SK-N-SH (cell line): ENCODE measurements around the gene PLEKHH1. TPM values are rescaled to one million over a fixed set of nuclear protein-coding genes. Genes with fewer than 3 reads are reported as not detected.

Experiments
- CTCF ChIA-PET: fragments of 300-600, 350-600 bp; formaldehyde crosslinking; extraction: SDS; loops from one replicate; lab custom pipeline; 2021; lab: Yijun Ruan, JAX
- POLR2A ChIA-PET: fragments of 350-600 bp; sonication (Branson Sonifier 250); formaldehyde crosslinking; extraction: SDS; loops from one replicate; lab custom pipeline; 2020; ENCODE audit warnings: antibody characterized with exemption, inconsistent platforms; lab: Yijun Ruan, JAX
- DNase-seq: peaks from one replicate; pipeline ENCODE4 v3.0.0; 2012
- H2AFZ ChIP-seq: fragments of 200-600 bp; sonication (generic); 2 replicates; pipeline ENCODE4 v1.8.1; 2016; ENCODE audit warnings: antibody characterized with exemption, mild to moderate bottlenecking, low read depth
- H3F3A ChIP-seq: fragments of 200-600 bp; sonication (generic); replicated peaks from 2 replicates; pipeline ENCODE3; 2016; ENCODE audit warnings: antibody characterized with exemption, mild to moderate bottlenecking; ENCODE audit not compliant: insufficient read depth
- H3K27ac ChIP-seq, 2 experiments: fragments of 200-500 bp in 1 of 2; fragments of 200-600 bp in 1 of 2; sonication (Bioruptor generic) in 1 of 2; sonication (generic), shearing (Covaris generic) in 1 of 2; 2 replicates each; pipeline versions ENCODE4 v1.5.1 to v1.6.1; 2014 to 2016; ENCODE audit warnings: low read depth in 2 of 2, inconsistent platforms in 1 of 2, low read length in 1 of 2, mild to moderate bottlenecking in 1 of 2, mixed read lengths in 1 of 2
- H3K27me3 ChIP-seq: fragments of 200-600 bp; sonication (generic), shearing (Covaris generic); 2 replicates; pipeline ENCODE4 v1.6.1; 2016; ENCODE audit warnings: mixed run types; ENCODE audit not compliant: insufficient read depth
- H3K36me3 ChIP-seq, 2 experiments: fragments of 200-500 bp in 1 of 2; fragments of 200-600 bp in 1 of 2; sonication (Bioruptor generic) in 1 of 2; sonication (generic) in 1 of 2; replicated peaks in 1 of 2; 2 replicates each; pipeline versions ENCODE3 to v1.5.1; 2014 to 2016; ENCODE audit warnings: low read length in 1 of 2, mild to moderate bottlenecking in 1 of 2; ENCODE audit not compliant: insufficient read depth in 2 of 2, control insufficient read depth in 1 of 2
- H3K4me1 ChIP-seq, 2 experiments: fragments of 200-500 bp in 1 of 2; fragments of 200-600 bp in 1 of 2; sonication (Bioruptor generic) in 1 of 2; sonication (generic), shearing (Covaris generic) in 1 of 2; 2 replicates each; pipeline versions ENCODE4 v1.5.1 to v1.6.1; 2014 to 2016; ENCODE audit warnings: low read depth in 1 of 2, low read length in 1 of 2, mixed run types in 1 of 2; ENCODE audit not compliant: insufficient read depth in 2 of 2, control insufficient read depth in 1 of 2
- H3K4me2 ChIP-seq: fragments of 200-600 bp; sonication (generic), shearing (Covaris generic); 2 replicates; pipeline ENCODE4 v1.6.1; 2017; ENCODE audit warnings: mixed run types
- H3K4me3 ChIP-seq, 2 experiments: fragments of 200-500 bp in 1 of 2; fragments of 200-600 bp in 1 of 2; sonication (Bioruptor generic) in 1 of 2; sonication (generic), shearing (Covaris generic) in 1 of 2; 2 replicates each; pipeline versions ENCODE4 v1.5.1 to v1.8.1; 2014 to 2016; ENCODE audit warnings: low read depth in 2 of 2, inconsistent platforms in 1 of 2, low read length in 1 of 2, mild to moderate bottlenecking in 1 of 2, mixed read lengths in 1 of 2, moderate library complexity in 1 of 2
- H3K79me2 ChIP-seq: fragments of 200-600 bp; sonication (generic); 2 replicates; pipeline ENCODE4 v1.8.1; 2017; ENCODE audit warnings: mild to moderate bottlenecking; ENCODE audit not compliant: insufficient read depth
- H3K9ac ChIP-seq: fragments of 200-600 bp; sonication (generic); 2 replicates; pipeline ENCODE4 v1.6.1; 2017; ENCODE audit warnings: mixed run types
- H3K9me2 ChIP-seq: fragments of 200-600 bp; sonication (generic); 2 replicates; pipeline ENCODE4 v1.6.1; 2017; ENCODE audit warnings: mixed run types
- H3K9me3 ChIP-seq: fragments of 200-600 bp; sonication (generic); 2 replicates; pipeline ENCODE4 v1.6.1; 2017; ENCODE audit warnings: mixed run types, mild to moderate bottlenecking, moderate library complexity
- H4K20me1 ChIP-seq: fragments of 200-600 bp; sonication (generic); 2 replicates; pipeline ENCODE4 v1.6.1; 2017; ENCODE audit warnings: mild to moderate bottlenecking, mixed run types; ENCODE audit not compliant: insufficient read depth
- CHD2 ChIP-seq: fragments of 150-350 bp; IDR thresholded peaks from 2 replicates; pipeline ENCODE4 v1.6.1; 2018; ENCODE audit warnings: low read length; ENCODE audit not compliant: partially characterized antibody
- EZH2phosphoT487 ChIP-seq: fragments of 200-600 bp; sonication (generic); IDR thresholded peaks from 2 replicates; pipeline ENCODE4 v1.6.1; 2017; ENCODE audit warnings: low read depth, mixed run types, mild to moderate bottlenecking, antibody characterized with exemption, moderate library complexity, borderline replicate concordance
- FOSL2 ChIP-seq: IDR thresholded peaks from 2 replicates; pipeline ENCODE4 v1.4.0; 2012; ENCODE audit warnings: low read depth, mild to moderate bottlenecking, moderate library complexity, borderline replicate concordance
- FOXM1 ChIP-seq: IDR thresholded peaks from 2 replicates; pipeline ENCODE4 v1.4.0; 2012; ENCODE audit warnings: low read depth, mild to moderate bottlenecking
- GABPA ChIP-seq: IDR thresholded peaks from 2 replicates; pipeline ENCODE4 v1.4.0; 2012; ENCODE audit warnings: low read depth, mild to moderate bottlenecking
- GATA2 ChIP-seq: sonication (generic); formaldehyde crosslinking; IDR thresholded peaks from 2 replicates; pipeline ENCODE4 v1.5.0; 2020; ENCODE audit warnings: mild to moderate bottlenecking, missing genetic modification reagents
- NRF1 ChIP-seq: IDR thresholded peaks from 2 replicates; pipeline ENCODE4 v1.6.1; 2012; ENCODE audit warnings: low read depth, mild to moderate bottlenecking, low read length
- RAD21 ChIP-seq: IDR thresholded peaks from 2 replicates; pipeline ENCODE4 v1.6.1; 2012; ENCODE audit warnings: mild to moderate bottlenecking, low read length
- TEAD4 ChIP-seq: IDR thresholded peaks from 2 replicates; pipeline ENCODE4 v1.4.0; 2012; ENCODE audit warnings: mild to moderate bottlenecking, borderline replicate concordance; ENCODE audit not compliant: insufficient read depth
- WGBS: methylation state at CpG from one replicate; pipeline ENCODE4 v1.1.6; 2017; ENCODE audit warnings: low lambda C conversion rate; 5-methylcytosine and 5-hydroxymethylcytosine counted together
- polyA plus RNA-seq, 3 experiments: library from polyadenylated mRNA; depleted of rRNA; stranded (reverse); fragments of >200 nt; gene quantifications; 2 replicates each; pipeline ENCODE4 v1.2.3, GENCODE V29; 2012
- TF ChIP-seq, protein P1 (sequence below): IDR thresholded peaks from 2 replicates; pipeline ENCODE4 v1.4.0; 2012; ENCODE audit warnings: low read depth, borderline replicate concordance
- TF ChIP-seq, protein P2 (sequence below): IDR thresholded peaks from 2 replicates; pipeline ENCODE4 v1.6.1; 2012; ENCODE audit warnings: mild to moderate bottlenecking, low read depth, low read length, moderate library complexity
- TF ChIP-seq, protein P3 (sequence below): fragments of 200-600 bp; sonication (generic); IDR thresholded peaks from 2 replicates; pipeline ENCODE4 v1.6.1; 2017; ENCODE audit warnings: antibody characterized with exemption, mild to moderate bottlenecking, moderate library complexity

The PLEKHH1 gene
- polyA plus RNA-seq, 1 of the 3 experiments (the other 2 are of a cell fraction): 1.6 TPM

DNA sequence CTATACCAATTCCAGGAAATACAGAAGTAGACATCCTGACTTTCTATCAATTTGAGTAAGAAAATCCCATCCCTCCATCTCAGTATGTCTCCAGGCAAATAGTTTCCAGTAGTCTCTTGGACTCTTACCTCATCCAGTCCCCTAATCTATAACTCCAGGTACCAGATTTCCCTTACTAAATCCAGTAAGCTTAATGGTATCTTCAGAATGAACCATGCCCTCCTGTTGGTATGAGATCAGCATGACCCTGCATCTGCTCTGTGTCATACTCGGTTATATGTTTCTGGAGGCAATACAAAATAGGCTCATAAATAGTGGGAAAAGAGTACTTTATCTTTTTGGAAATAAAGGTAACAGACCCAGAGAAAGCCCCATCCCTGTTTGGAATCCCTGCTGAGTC, 48.6 kb downstream of the PLEKHH1 start:
- WGBS: 100% methylated on average over 1 of the region's 1 CpG
- POLR2A ChIA-PET: no interaction called here
- Histone ChIP-seq H3K36me3 (no peaks in the 10 kb centered on the region), H3K4me1 (no peaks in the 10 kb centered on the region), H3K4me3 (no peak overlapping the region), H3K9ac (no peak overlapping the region), H2AFZ (no peak overlapping the region), H3K9me3 (no peaks in the 10 kb centered on the region), H3K27me3 (no peaks in the 10 kb centered on the region), H3K27ac (no peak overlapping the region), H3F3A (no peaks in the 10 kb centered on the region), H3K4me2 (no peak overlapping the region), H3K79me2 (no peaks in the 10 kb centered on the region), H4K20me1 (no peaks in the 10 kb centered on the region), H3K9me2 (no peaks in the 10 kb centered on the region)
- DNase-seq: no peak
- no peak for TF ChIP-seq FOXM1
- TF ChIP-seq EZH2phosphoT487: no peak
- no peak for TF ChIP-seq GATA2 (CRISPR knock-in tag)
- TF ChIP-seq FOSL2: no peak
- no peak for TF ChIP-seq CHD2
- TF ChIP-seq, protein P1, sequence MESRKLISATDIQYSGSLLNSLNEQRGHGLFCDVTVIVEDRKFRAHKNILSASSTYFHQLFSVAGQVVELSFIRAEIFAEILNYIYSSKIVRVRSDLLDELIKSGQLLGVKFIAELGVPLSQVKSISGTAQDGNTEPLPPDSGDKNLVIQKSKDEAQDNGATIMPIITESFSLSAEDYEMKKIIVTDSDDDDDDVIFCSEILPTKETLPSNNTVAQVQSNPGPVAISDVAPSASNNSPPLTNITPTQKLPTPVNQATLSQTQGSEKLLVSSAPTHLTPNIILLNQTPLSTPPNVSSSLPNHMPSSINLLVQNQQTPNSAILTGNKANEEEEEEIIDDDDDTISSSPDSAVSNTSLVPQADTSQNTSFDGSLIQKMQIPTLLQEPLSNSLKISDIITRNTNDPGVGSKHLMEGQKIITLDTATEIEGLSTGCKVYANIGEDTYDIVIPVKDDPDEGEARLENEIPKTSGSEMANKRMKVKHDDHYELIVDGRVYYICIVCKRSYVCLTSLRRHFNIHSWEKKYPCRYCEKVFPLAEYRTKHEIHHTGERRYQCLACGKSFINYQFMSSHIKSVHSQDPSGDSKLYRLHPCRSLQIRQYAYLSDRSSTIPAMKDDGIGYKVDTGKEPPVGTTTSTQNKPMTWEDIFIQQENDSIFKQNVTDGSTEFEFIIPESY: no peak
- TF ChIP-seq, protein P2, sequence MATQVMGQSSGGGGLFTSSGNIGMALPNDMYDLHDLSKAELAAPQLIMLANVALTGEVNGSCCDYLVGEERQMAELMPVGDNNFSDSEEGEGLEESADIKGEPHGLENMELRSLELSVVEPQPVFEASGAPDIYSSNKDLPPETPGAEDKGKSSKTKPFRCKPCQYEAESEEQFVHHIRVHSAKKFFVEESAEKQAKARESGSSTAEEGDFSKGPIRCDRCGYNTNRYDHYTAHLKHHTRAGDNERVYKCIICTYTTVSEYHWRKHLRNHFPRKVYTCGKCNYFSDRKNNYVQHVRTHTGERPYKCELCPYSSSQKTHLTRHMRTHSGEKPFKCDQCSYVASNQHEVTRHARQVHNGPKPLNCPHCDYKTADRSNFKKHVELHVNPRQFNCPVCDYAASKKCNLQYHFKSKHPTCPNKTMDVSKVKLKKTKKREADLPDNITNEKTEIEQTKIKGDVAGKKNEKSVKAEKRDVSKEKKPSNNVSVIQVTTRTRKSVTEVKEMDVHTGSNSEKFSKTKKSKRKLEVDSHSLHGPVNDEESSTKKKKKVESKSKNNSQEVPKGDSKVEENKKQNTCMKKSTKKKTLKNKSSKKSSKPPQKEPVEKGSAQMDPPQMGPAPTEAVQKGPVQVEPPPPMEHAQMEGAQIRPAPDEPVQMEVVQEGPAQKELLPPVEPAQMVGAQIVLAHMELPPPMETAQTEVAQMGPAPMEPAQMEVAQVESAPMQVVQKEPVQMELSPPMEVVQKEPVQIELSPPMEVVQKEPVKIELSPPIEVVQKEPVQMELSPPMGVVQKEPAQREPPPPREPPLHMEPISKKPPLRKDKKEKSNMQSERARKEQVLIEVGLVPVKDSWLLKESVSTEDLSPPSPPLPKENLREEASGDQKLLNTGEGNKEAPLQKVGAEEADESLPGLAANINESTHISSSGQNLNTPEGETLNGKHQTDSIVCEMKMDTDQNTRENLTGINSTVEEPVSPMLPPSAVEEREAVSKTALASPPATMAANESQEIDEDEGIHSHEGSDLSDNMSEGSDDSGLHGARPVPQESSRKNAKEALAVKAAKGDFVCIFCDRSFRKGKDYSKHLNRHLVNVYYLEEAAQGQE: no peak
- no peak for TF ChIP-seq NRF1
- no peak for TF ChIP-seq RAD21
- TF ChIP-seq, protein P3, sequence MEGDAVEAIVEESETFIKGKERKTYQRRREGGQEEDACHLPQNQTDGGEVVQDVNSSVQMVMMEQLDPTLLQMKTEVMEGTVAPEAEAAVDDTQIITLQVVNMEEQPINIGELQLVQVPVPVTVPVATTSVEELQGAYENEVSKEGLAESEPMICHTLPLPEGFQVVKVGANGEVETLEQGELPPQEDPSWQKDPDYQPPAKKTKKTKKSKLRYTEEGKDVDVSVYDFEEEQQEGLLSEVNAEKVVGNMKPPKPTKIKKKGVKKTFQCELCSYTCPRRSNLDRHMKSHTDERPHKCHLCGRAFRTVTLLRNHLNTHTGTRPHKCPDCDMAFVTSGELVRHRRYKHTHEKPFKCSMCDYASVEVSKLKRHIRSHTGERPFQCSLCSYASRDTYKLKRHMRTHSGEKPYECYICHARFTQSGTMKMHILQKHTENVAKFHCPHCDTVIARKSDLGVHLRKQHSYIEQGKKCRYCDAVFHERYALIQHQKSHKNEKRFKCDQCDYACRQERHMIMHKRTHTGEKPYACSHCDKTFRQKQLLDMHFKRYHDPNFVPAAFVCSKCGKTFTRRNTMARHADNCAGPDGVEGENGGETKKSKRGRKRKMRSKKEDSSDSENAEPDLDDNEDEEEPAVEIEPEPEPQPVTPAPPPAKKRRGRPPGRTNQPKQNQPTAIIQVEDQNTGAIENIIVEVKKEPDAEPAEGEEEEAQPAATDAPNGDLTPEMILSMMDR: no peak
- TF ChIP-seq GABPA: no peak
- no peak for TF ChIP-seq TEAD4
- CTCF ChIA-PET: interaction anchor here (0.9 to 24.4 kb wide), 13 partner anchors 8 to 165 kb away, joined by 3 to 237 read pairs (median 5); partner anchors contain the start of genes PIGH and RDH12
